ENCODE data around the gene PCNX2. TPM values are rescaled to one million over a fixed set of nuclear protein-coding genes. Genes with fewer than 3 reads are reported as not detected.

The PCNX2 gene, protein sequence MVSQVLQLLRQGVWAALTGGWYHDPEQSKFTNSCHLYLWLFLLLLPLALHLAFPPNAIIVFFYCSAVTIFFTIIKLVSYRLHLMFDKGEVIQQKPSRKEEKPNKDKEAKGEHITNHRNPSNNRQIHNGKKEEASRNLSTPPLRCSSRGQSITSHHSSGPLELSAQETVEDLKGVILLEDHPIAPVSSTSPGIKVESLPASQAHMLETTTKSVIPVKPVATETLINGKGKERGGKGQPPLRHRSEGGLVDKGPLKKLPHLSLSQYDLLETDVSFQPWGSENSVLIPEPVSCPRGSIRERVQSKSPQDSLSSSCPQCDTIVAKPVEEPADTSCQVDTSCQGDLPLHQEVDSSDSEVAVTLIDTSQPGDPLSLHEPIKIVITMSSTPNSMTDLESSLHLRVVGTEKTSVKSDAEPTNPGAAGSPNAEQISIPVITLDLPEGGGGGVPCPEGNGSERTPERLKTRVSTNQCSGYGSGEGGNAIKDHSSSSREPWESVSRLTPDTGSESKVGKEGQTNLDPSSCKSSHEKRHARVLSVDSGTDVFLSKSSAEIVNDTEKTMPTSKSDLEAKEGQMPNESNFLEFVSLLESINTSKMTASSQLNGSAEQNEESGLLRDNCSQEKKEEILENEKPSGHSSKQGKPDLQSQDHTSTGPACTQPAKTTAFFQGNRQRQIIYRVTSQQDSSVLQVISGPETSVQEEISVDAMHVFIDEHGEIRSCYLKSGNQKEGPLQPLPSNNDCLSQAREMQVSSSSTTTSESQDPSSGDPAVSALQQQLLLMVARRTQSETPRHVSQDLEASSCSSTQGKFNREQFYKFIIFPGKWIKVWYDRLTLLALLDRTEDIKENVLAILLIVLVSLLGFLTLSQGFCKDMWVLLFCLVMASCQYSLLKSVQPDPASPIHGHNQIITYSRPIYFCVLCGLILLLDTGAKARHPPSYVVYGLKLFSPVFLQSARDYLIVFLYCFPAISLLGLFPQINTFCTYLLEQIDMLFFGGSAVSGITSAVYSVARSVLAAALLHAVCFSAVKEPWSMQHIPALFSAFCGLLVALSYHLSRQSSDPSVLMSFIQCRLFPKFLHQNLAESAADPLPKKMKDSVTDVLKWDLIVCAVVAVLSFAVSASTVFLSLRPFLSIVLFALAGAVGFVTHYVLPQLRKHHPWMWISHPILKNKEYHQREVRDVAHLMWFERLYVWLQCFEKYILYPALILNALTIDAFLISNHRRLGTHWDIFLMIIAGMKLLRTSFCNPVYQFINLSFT (N-terminal part only)
- total RNA-seq (10 to 100 TPM; 28.3 to 85.8 TPM), polyA plus RNA-seq (ENCODE audit: insufficient read length in 2 of 2) (10 to 100 TPM; 24.4 to 31.3 TPM)
- long read RNA-seq, donor 1, partial matches to known transcripts: 0 of 1 reads
- long read RNA-seq, donor 1, other reads (novel, unspliced or antisense): 0 of 1 reads
- long read RNA-seq, donor 2: 0 reads
- long read RNA-seq, donor 3: 0 reads
- long read RNA-seq, donor 4, full-length matches to known transcripts: 1 of 1 reads
- long read RNA-seq, donor 4, partial matches to known transcripts: 0 of 1 reads
- long read RNA-seq, donor 4, other reads (novel, unspliced or antisense): 0 of 1 reads

DNA sequence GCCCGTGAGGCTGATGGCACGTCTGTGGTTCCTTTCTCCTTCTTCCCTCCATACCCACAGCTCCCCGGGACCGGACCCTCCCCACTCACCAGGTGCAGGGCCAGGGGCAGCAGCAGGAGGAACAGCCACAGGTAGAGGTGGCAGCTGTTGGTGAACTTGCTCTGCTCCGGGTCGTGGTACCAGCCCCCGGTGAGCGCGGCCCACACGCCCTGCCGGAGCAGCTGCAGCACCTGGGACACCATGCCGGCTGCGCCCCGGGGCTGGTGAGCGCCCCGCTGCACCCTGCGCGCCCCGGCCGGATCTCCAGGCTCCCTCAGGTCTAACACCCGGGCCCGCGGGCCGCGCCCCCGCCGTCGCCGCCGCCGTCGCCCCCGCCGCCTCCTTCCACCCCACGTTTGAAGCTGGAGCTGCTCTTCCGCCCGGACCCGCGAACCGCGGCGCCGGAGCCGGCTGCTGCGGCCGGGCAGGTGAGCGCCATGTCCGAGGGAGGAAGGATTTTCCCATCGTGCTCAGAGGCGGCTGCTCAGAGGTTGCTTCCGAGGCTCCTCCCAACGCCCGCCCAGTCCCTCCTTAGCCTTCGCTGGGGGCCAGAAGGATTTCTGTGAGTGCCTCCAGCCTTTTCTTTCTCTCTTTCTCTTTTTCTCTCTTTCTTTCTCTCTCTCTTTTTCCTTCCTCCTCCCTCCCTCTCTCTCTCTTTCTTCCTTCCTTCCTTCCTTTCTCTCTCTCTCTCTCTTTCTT is at the start of gene PCNX2:
Gene PCNX2 (minus strand): TSS at position 489 of the 738 bp plus-strand sequence. CDS start 247 bp downstream, at position 242.
- H3K27ac ChIP-seq (ENCODE audit: low read depth, low read length): no peak within 1 kb of the TSS
- peak in 5 of 6 donors; percentile 33 to 93 (median 52) for DNase-seq (ENCODE audit: low read depth in 4 of 6, low spot score in 6 of 6)

DNA sequence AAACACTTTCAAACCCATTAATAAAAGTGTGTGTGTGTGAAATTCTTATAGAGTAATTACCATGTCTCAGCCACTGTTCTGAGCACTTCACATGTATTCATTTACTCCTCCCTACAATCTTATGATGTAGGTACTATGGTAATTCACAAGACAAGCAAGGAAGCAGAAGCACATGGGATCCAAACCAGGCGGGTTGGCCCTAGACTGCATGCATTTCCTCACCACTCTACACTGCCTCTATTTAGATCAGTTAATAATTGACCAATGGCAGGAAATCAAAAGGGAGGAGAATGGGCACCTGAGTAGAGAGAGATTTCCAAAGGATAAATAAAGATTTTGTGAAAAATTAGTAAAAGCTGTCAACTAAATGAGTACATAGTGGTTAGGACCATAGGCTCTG is 47.7 kb upstream of the PCNX2 start:
- no peak overlapping the region for H3K4me3 ChIP-seq (ENCODE audit: low read depth, low read length)
- no peak overlapping the region for H3K27ac ChIP-seq (ENCODE audit: low read depth, low read length)
- no peaks in the 10 kb centered on the region for H3K36me3 ChIP-seq (ENCODE audit: control insufficient read depth, insufficient read depth, low read length)
- DNase-seq (ENCODE audit: low read depth in 4 of 6, low spot score in 6 of 6): no peak
- WGBS (ENCODE audit: insufficient coverage): no CpG with 5 or more reads among the region's 1 CpG
- no peaks in the 10 kb centered on the region for H3K4me1 ChIP-seq (ENCODE audit: control insufficient read depth, insufficient read depth, low read length)
- no peaks in the 10 kb centered on the region for H3K27me3 ChIP-seq (ENCODE audit: control insufficient read depth, insufficient read depth, low read length)
- H3K9me3 ChIP-seq (ENCODE audit: control insufficient read depth, insufficient read depth, low read length): no peaks in the 10 kb centered on the region

More for the DNA sequence above, at the start of gene PCNX2:
- Histone ChIP-seq H3K9me3 (ENCODE audit: control insufficient read depth, insufficient read depth, low read length) (no peaks in the 10 kb centered on the region), H3K27me3 (ENCODE audit: control insufficient read depth, insufficient read depth, low read length) (no peaks in the 10 kb centered on the region), H3K4me1 (ENCODE audit: control insufficient read depth, insufficient read depth, low read length) (peaks cover 7% of the 10 kb centered on the region), H3K36me3 (ENCODE audit: control insufficient read depth, insufficient read depth, low read length) (no peaks in the 10 kb centered on the region), H3K4me3 (ENCODE audit: low read depth, low read length) (peak within 1 kb of the TSS; percentile 51)
- WGBS (ENCODE audit: insufficient coverage): under 1% methylated on average over 54 of the region's 54 CpGs

DNA sequence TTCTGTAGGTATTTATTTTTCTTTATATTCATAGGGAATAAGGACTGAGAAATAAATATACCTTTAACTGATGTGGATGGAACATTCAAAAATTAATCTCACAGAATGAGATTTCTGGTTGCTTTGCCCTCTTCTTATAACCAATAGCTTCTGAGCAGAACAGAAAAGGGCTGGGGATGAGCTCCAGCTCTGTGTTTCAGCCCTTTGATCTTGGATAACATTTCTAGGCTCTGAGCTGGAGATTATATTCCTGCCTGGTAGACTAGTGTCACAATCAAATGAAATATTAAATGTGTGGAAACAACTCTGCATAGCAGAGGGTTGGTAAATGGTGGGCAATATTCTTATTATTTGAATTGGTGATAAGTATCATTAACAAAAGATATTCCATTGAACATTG is 46.6 kb upstream of the PCNX2 start:
- Histone ChIP-seq H3K27me3 (ENCODE audit: control insufficient read depth, insufficient read depth, low read length) (no peaks in the 10 kb centered on the region), H3K4me3 (ENCODE audit: low read depth, low read length) (no peak overlapping the region), H3K9me3 (ENCODE audit: control insufficient read depth, insufficient read depth, low read length) (no peaks in the 10 kb centered on the region), H3K4me1 (ENCODE audit: control insufficient read depth, insufficient read depth, low read length) (no peaks in the 10 kb centered on the region), H3K27ac (ENCODE audit: low read depth, low read length) (no peak overlapping the region), H3K36me3 (ENCODE audit: control insufficient read depth, insufficient read depth, low read length) (no peaks in the 10 kb centered on the region)
- DNase-seq (ENCODE audit: low read depth in 4 of 6, low spot score in 6 of 6): no peak

DNA sequence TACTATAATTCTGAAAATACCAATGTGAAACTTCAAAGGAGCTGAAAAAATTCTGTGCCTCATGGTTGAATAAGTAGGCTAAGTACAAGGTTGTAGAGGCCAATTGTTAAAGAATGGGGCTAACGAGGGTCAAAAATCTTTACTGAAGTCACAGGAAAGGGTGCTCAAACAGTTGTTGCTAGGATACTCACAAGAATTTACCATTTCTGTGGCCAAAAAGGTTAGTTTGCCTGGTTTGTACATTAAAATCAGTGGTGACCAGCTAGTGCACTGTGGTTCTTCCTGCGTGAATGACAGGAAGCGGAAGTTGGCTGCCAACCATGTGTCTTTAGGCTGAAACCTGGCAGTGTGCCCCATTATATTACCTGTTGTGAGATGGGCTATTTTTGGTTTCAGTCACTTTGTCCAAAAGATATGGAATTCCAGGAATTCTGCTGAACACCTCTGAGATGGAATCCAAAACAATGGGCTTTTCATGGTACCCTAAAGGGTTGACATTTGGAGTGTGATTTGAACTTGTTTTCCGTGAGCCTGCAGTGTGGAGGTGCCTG is 45.5 kb upstream of the PCNX2 start:
- Histone ChIP-seq H3K27me3 (ENCODE audit: control insufficient read depth, insufficient read depth, low read length) (no peaks in the 10 kb centered on the region), H3K4me3 (ENCODE audit: low read depth, low read length) (no peak overlapping the region), H3K27ac (ENCODE audit: low read depth, low read length) (no peak overlapping the region), H3K9me3 (ENCODE audit: control insufficient read depth, insufficient read depth, low read length) (no peaks in the 10 kb centered on the region), H3K36me3 (ENCODE audit: control insufficient read depth, insufficient read depth, low read length) (no peaks in the 10 kb centered on the region), H3K4me1 (ENCODE audit: control insufficient read depth, insufficient read depth, low read length) (no peaks in the 10 kb centered on the region)
- DNase-seq (ENCODE audit: low read depth in 4 of 6, low spot score in 6 of 6): no peak
- 60% methylated on average over 4 of the region's 4 CpGs for WGBS (ENCODE audit: insufficient coverage)

DNA sequence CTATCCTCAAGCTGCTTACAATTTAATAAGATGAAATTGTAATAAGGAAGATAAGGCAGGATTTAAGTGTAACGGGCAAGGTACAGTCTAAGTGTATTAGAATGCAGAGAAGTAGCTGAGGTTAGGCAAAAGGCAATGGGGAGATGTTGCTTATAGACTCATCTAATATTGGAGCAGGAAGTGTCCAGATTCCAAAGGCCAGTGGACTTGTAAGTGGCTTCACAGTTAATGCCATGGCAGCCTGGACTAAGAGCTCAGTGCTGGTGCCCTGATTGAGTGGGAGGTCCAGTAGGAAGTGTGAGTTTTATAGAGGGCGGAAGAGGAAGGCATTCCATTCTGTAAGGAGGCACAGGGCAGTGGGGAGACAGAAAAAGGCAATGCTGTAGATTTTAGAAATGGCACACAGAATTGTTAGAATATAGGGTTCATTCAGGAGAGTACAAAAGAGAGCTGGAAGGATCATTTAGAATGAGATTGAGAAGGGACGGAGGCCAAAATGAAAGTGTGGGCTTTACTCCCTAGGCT is 44.6 kb upstream of the PCNX2 start:
- 82% methylated on average over 3 of the region's 3 CpGs for WGBS (ENCODE audit: insufficient coverage)
- H3K27me3 ChIP-seq (ENCODE audit: control insufficient read depth, insufficient read depth, low read length): no peaks in the 10 kb centered on the region
- H3K36me3 ChIP-seq (ENCODE audit: control insufficient read depth, insufficient read depth, low read length): no peaks in the 10 kb centered on the region
- H3K4me3 ChIP-seq (ENCODE audit: low read depth, low read length): no peak overlapping the region
- DNase-seq (ENCODE audit: low read depth in 4 of 6, low spot score in 6 of 6): no peak
- H3K4me1 ChIP-seq (ENCODE audit: control insufficient read depth, insufficient read depth, low read length): no peaks in the 10 kb centered on the region
- H3K27ac ChIP-seq (ENCODE audit: low read depth, low read length): no peak overlapping the region
- no peaks in the 10 kb centered on the region for H3K9me3 ChIP-seq (ENCODE audit: control insufficient read depth, insufficient read depth, low read length)

DNA sequence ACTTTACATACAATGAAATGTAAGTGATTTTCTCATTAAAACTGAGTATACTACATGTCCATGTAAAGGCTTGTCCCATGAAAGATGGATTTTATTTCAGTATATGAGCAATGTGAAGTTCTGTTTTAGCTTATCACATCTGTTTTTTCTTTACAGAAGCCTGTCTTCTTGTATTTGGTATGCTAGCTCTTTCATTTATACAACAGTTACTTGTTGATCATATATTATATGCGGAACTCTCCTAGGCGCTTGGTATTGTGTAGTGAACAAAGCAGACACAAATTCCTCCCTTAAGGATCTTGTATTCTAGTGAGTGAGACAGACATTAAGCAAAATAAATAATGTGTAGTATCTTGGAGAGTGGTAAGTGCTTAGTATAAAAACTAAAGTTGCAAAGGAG is 42.6 kb upstream of the PCNX2 start:
- no peak for DNase-seq (ENCODE audit: low read depth in 4 of 6, low spot score in 6 of 6)
- Histone ChIP-seq H3K27me3 (ENCODE audit: control insufficient read depth, insufficient read depth, low read length) (no peaks in the 10 kb centered on the region), H3K4me3 (ENCODE audit: low read depth, low read length) (no peak overlapping the region), H3K27ac (ENCODE audit: low read depth, low read length) (no peak overlapping the region), H3K4me1 (ENCODE audit: control insufficient read depth, insufficient read depth, low read length) (no peaks in the 10 kb centered on the region), H3K36me3 (ENCODE audit: control insufficient read depth, insufficient read depth, low read length) (no peaks in the 10 kb centered on the region), H3K9me3 (ENCODE audit: control insufficient read depth, insufficient read depth, low read length) (no peaks in the 10 kb centered on the region)
- no CpG with 5 or more reads among the region's 2 CpGs for WGBS (ENCODE audit: insufficient coverage)

DNA sequence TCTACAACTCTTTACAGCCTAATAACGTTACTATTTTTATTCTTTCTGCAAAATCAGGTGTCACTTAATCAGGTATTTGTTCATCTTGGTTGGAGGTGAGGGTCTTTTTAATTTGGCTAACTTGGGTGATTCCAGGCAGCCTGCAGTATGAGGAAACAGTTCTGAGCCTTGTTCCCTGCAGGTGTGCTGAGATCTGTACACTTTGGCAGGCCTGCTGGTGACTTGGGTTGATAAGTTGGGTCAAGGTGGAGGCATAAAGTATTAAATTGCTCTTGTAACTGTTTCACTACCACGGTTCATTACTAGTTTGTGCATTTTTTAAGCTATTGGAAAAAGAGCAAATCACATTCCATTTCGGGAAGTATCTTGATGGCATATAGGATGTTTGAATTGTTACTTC is 42.0 kb upstream of the PCNX2 start:
- Histone ChIP-seq H3K4me3 (ENCODE audit: low read depth, low read length) (no peak overlapping the region), H3K9me3 (ENCODE audit: control insufficient read depth, insufficient read depth, low read length) (no peaks in the 10 kb centered on the region), H3K36me3 (ENCODE audit: control insufficient read depth, insufficient read depth, low read length) (no peaks in the 10 kb centered on the region), H3K4me1 (ENCODE audit: control insufficient read depth, insufficient read depth, low read length) (no peaks in the 10 kb centered on the region), H3K27ac (ENCODE audit: low read depth, low read length) (no peak overlapping the region), H3K27me3 (ENCODE audit: control insufficient read depth, insufficient read depth, low read length) (no peaks in the 10 kb centered on the region)
- DNase-seq (ENCODE audit: low read depth in 4 of 6, low spot score in 6 of 6): no peak
- no CpG with 5 or more reads among the region's 3 CpGs for WGBS (ENCODE audit: insufficient coverage)

DNA sequence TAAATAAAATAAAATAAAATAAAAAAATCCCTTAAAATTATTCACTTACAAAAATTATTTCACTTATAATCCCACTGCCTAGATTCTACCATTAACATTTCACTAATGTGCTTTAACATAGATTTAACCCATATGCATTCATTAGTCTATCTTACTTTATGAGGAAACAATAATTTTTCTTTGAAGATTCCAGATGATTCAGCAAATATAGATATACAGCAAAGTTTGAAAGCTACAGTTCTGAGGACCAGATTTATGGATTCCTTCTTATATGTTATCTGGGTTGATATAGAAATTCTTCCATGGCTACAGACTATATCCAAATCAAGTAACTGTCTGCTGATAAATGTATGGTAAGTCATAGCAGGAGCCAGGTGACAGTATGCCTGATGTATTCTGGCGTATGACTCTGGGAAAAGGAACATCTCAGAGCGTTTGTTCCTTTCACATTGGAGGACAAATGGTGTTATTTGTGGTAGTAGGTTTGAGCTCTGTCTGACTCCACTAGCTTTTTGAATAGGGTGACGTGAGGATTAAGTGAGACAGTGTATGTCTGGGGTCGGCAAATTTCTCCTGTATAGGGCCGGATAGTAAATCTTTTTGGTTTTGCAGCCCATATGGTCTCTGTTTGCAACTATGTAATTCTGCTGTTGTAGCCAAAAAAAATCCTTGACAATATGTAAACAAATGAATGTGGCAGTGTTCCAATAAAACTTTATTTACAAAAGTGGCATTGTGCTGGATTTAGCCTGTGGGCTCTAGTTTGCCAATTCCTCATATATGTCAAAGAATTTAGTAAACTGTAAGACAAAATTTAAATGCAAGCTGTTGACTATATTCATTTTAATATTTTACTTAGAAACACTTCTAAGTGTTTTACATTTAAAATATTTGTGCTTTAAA is 41.3 kb upstream of the PCNX2 start:
- WGBS (ENCODE audit: insufficient coverage): 89% methylated on average over 4 of the region's 5 CpGs
- no peaks in the 10 kb centered on the region for H3K27me3 ChIP-seq (ENCODE audit: control insufficient read depth, insufficient read depth, low read length)
- no peaks in the 10 kb centered on the region for H3K4me1 ChIP-seq (ENCODE audit: control insufficient read depth, insufficient read depth, low read length)
- H3K4me3 ChIP-seq (ENCODE audit: low read depth, low read length): no peak overlapping the region
- H3K9me3 ChIP-seq (ENCODE audit: control insufficient read depth, insufficient read depth, low read length): no peaks in the 10 kb centered on the region
- DNase-seq (ENCODE audit: low read depth in 4 of 6, low spot score in 6 of 6): peak in 1 of 6 donors; percentile 54
- no peaks in the 10 kb centered on the region for H3K36me3 ChIP-seq (ENCODE audit: control insufficient read depth, insufficient read depth, low read length)
- H3K27ac ChIP-seq (ENCODE audit: low read depth, low read length): no peak overlapping the region

Measured in spinal cord (tissue), 10 donors.